SJCRH30 (cell line): Measurements from ENCODE around the gene DNAH10. TPM values are rescaled to one million over a fixed set of nuclear protein-coding genes. Genes with fewer than 3 reads are reported as not detected.

Experiments used
- DNase-seq, 2 experiments: peaks; one replicate each; pipeline ENCODE4 v3.0.0-alpha.2; 2015 to 2020
- H3K27ac ChIP-seq: fragments of 250-450 bp; sonication (Bioruptor Pico); 2 replicates; pipeline ENCODE4 v1.5.1; 2020; ENCODE audit warnings: mild to moderate bottlenecking, moderate library complexity
- H3K27me3 ChIP-seq: fragments of 250-450 bp; sonication (Bioruptor Pico); 2 replicates; pipeline ENCODE4 v1.5.1; 2020; ENCODE audit warnings: mild to moderate bottlenecking, moderate library complexity
- H3K36me3 ChIP-seq: fragments of 250-450 bp; sonication (Bioruptor Pico); 2 replicates; pipeline ENCODE4 v1.5.1; 2020; ENCODE audit warnings: mild to moderate bottlenecking, moderate library complexity
- H3K4me1 ChIP-seq: fragments of 250-450 bp; sonication (Bioruptor Pico); 2 replicates; pipeline ENCODE4 v1.5.1; 2020; ENCODE audit warnings: mild to moderate bottlenecking, moderate library complexity
- H3K4me3 ChIP-seq: fragments of 250-450 bp; sonication (Bioruptor Pico); 2 replicates; pipeline ENCODE4 v1.5.1; 2020; ENCODE audit warnings: mild to moderate bottlenecking, moderate library complexity
- H3K9me3 ChIP-seq: fragments of 250-450 bp; sonication (Bioruptor Pico); replicated peaks from 2 replicates; pipeline ENCODE4 v1.5.1; 2020; ENCODE audit warnings: mild to moderate bottlenecking, moderate library complexity
- total RNA-seq: library from RNA; depleted of rRNA; stranded (reverse); fragments of >200 nt; shearing (Covaris generic); gene quantifications from 2 replicates; pipeline ENCODE4 v1.2.3, GENCODE V29; 2014; rRNA removed

Gene DNAH10, protein sequence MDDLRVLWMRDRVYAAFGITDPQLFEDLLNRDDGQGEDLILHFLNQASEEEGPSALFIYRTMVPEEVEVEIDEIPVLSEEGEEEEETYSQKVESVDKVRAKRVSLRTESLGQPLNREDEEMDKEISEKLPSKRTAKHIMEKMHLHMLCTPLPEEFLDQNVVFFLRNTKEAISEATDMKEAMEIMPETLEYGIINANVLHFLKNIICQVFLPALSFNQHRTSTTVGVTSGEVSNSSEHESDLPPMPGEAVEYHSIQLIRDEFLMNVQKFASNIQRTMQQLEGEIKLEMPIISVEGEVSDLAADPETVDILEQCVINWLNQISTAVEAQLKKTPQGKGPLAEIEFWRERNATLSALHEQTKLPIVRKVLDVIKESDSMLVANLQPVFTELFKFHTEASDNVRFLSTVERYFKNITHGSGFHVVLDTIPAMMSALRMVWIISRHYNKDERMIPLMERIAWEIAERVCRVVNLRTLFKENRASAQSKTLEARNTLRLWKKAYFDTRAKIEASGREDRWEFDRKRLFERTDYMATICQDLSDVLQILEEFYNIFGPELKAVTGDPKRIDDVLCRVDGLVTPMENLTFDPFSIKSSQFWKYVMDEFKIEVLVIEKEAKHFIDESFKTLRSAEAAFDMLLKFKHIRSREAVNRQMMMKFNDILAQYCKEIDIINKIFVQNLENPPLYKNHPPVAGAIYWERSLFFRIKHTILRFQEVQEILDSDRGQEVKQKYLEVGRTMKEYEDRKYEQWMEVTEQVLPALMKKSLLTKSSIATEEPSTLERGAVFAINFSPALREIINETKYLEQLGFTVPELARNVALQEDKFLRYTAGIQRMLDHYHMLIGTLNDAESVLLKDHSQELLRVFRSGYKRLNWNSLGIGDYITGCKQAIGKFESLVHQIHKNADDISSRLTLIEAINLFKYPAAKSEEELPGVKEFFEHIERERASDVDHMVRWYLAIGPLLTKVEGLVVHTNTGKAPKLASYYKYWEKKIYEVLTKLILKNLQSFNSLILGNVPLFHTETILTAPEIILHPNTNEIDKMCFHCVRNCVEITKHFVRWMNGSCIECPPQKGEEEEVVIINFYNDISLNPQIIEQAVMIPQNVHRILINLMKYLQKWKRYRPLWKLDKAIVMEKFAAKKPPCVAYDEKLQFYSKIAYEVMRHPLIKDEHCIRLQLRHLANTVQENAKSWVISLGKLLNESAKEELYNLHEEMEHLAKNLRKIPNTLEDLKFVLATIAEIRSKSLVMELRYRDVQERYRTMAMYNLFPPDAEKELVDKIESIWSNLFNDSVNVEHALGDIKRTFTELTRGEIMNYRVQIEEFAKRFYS (N-terminal part only)
- total RNA-seq: 5.6 and 6.6 TPM in 2 replicates

DNA sequence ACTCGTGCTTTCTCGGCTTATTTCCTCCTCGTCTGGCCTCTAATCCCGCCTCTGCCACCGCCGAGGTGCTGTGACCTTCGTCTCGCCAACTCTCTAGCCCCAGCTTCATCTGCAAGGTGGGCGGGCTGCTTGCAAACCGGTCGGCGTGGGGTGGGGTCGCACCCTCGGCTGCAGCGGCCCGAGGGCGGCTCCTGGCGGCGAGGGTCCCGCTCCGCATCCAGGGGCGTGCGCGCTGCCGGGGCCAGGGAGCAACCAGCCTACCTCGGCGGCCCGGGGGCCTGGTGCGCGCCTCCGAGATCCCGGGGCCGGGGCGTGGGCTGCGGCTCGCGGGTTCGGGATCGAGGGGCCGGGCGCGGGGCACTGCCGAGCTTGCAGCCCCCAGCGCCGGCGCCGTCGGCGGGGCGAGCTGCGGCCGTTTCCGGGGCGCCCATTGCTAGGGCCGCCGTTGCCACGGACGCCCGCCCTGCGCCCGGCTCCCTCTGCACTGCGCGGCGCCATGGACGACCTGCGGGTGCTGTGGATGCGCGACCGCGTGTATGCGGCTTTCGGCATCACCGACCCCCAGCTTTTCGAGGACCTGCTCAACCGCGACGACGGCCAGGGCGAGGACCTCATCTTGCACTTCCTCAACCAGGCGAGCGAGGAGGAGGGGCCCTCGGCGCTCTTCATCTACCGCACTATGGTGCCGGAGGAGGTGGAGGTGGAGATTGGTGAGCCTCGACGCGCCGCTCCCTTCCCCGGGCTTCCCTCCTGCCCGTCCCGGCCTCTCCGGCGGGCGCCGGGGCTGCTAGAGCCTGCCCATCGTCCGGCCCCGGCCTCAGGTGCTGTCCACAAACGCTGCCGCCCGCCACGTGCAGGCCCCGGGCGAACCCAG, at the start of gene DNAH10:
DNAH10 (plus strand) TSS at position 461 of the 874 bp plus-strand sequence; CDS start at position 497, 36 bp downstream.
- Histone ChIP-seq H3K4me3 (no peak within 1 kb of the TSS), H3K4me1 (no peaks in the 10 kb centered on the region)

GRCh38 chr12:123712780-123713319, 49.3 kb upstream of the DNAH10 start:
- H3K4me3 ChIP-seq: peak overlapping the region; percentile 95
- no peaks in the 10 kb centered on the region for H3K27me3 ChIP-seq
- no peaks in the 10 kb centered on the region for H3K36me3 ChIP-seq
- no peaks in the 10 kb centered on the region for H3K4me1 ChIP-seq
- H3K27ac ChIP-seq: peak overlapping the region; percentile 58
- no peak for DNase-seq
- no peaks in the 10 kb centered on the region for H3K9me3 ChIP-seq

More for the DNA sequence above, at the start of gene DNAH10:
- no peak within 1 kb of the TSS for H3K27ac ChIP-seq
- DNase-seq: no peak
- no peaks in the 10 kb centered on the region for H3K9me3 ChIP-seq
- H3K36me3 ChIP-seq: peaks cover 15% of the 10 kb centered on the region
- no peaks in the 10 kb centered on the region for H3K27me3 ChIP-seq

- Histone ChIP-seq H3K36me3 (no peaks in the 10 kb centered on the region), H3K4me3 (peak overlapping the region; percentile 95), H3K4me1 (no peaks in the 10 kb centered on the region), H3K27ac (no peak overlapping the region), H3K27me3 (no peaks in the 10 kb centered on the region), H3K9me3 (no peaks in the 10 kb centered on the region)
- DNase-seq: no peak
These were observed 48.7 kb upstream of the DNAH10 start for GRCh38 chr12:123713398-123713797.

- no peak for DNase-seq
- no peaks in the 10 kb centered on the region for H3K36me3 ChIP-seq
- H3K4me3 ChIP-seq: no peak overlapping the region
These were observed 48.1 kb upstream of the DNAH10 start for GRCh38 chr12:123713823-123714585.

GRCh38 chr12:123715195-123715594, 46.9 kb upstream of the DNAH10 start:
- no peak for DNase-seq
- no peaks in the 10 kb centered on the region for H3K36me3 ChIP-seq
- H3K27me3 ChIP-seq: no peaks in the 10 kb centered on the region
- no peak overlapping the region for H3K4me3 ChIP-seq
- H3K27ac ChIP-seq: no peak overlapping the region
- H3K9me3 ChIP-seq: no peaks in the 10 kb centered on the region
- H3K4me1 ChIP-seq: no peaks in the 10 kb centered on the region

More at GRCh38 chr12:123713823-123714585, 48.1 kb upstream of the DNAH10 start:
- H3K4me1 ChIP-seq: no peaks in the 10 kb centered on the region
- no peak overlapping the region for H3K27ac ChIP-seq
- no peaks in the 10 kb centered on the region for H3K9me3 ChIP-seq
- H3K27me3 ChIP-seq: no peaks in the 10 kb centered on the region

DNA sequence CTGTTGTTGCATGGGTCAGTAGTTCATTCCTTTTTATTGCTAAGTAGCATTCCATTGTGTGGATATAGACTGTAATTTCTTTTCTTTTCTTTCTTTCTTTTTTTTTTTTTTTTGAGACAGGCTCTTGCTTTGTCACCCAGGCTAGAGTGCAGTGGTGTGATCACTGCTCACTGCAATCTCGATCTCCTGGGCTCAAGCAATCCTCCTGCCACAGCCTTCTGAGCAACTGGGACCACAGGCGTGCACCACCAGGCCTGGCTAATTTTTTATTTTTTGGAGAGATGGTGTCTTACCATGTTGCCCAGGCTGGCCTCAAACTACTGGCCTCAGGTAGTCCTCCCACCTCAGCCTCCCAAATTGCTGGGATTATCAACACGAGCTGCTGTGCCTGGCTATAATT, 44.8 kb upstream of the DNAH10 start:
- no peak for DNase-seq
- H3K4me3 ChIP-seq: no peak overlapping the region
- H3K27me3 ChIP-seq: no peaks in the 10 kb centered on the region
- no peaks in the 10 kb centered on the region for H3K9me3 ChIP-seq
- H3K36me3 ChIP-seq: no peaks in the 10 kb centered on the region; the same call in 1 of the 2 replicates
- H3K27ac ChIP-seq: no peak overlapping the region
- H3K4me1 ChIP-seq: no peaks in the 10 kb centered on the region; the same call in 1 of the 2 replicates

DNA sequence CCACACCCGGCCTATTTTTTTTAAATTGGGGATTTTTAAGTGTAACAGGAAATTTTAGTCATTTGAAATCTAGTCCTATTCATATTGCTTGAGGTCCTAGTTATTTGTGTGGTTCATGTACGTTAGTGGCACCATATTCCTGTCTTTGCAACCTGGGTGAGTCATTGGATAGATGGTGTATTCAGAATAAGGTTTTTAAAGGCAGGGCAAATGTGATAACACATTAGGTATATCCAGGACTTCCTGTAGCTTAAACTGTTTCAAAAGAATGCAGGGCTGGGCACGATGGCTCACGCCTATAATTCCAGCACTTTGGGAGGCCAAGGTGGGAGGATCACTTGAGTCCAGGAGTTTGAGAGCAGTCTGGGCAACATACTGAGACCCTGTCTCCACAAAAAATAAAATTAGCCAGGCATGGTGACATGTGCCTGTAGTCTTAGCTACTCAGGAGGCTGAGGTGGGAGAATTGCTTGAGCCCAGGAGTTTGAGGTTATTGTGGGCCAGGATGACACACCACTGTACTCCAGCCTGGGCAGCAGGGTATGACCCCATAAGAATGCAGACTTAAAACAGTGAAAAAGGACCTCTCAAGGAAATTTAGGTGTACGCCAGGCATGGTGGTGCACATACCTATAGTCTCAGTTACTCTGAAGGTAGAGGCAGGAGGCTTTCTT, 41.8 kb upstream of the DNAH10 start:
- no peak overlapping the region for H3K27ac ChIP-seq

GRCh38 chr12:123721245-123721644, 40.9 kb upstream of the DNAH10 start:
- DNase-seq: peak in 1 of 2 experiments; percentile 20
- no peaks in the 10 kb centered on the region for H3K9me3 ChIP-seq
- H3K4me1 ChIP-seq: no peaks in the 10 kb centered on the region; the same call in 1 of the 2 replicates

More for the DNA sequence above, 41.8 kb upstream of the DNAH10 start:
- DNase-seq: no peak
- Histone ChIP-seq H3K4me1 (no peaks in the 10 kb centered on the region; the same call in 1 of the 2 replicates), H3K4me3 (no peak overlapping the region), H3K9me3 (no peaks in the 10 kb centered on the region), H3K27me3 (no peaks in the 10 kb centered on the region), H3K36me3 (peaks cover 10% of the 10 kb centered on the region)

DNA sequence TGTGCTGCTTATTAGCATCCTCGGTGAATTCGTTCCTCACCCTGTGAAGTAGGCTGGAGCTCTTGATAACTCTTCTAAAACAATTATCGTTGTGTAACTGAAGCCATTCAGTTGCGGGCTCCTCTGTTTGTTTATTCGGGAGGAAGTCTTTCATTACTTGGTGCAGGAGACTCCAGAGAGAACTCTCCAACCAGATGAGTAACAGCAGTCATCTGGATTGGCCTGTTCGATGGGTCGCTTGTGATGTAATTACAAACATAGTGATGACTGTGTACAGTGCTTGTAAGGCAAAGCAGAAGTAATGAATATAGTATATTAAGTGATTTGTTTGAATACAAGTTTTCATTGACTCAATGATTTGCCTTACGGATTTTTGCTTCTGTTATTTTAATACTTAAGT, 39.1 kb upstream of the DNAH10 start:
- H3K27me3 ChIP-seq: no peaks in the 10 kb centered on the region
- peaks cover 25% of the 10 kb centered on the region for H3K36me3 ChIP-seq
- H3K4me1 ChIP-seq: no peaks in the 10 kb centered on the region; the same call in 1 of the 2 replicates
- no peaks in the 10 kb centered on the region for H3K9me3 ChIP-seq
- DNase-seq: no peak
- no peak overlapping the region for H3K4me3 ChIP-seq
- H3K27ac ChIP-seq: no peak overlapping the region

More at GRCh38 chr12:123721245-123721644, 40.9 kb upstream of the DNAH10 start:
- H3K36me3 ChIP-seq: peaks cover 15% of the 10 kb centered on the region
- H3K27ac ChIP-seq: no peak overlapping the region
- no peak overlapping the region for H3K4me3 ChIP-seq
- H3K27me3 ChIP-seq: no peaks in the 10 kb centered on the region

GRCh38 chr12:123723765-123724164, 38.3 kb upstream of the DNAH10 start:
- no peak for DNase-seq
- peaks cover 26% of the 10 kb centered on the region for H3K36me3 ChIP-seq
- no peak overlapping the region for H3K4me3 ChIP-seq
- no peak overlapping the region for H3K27ac ChIP-seq
- H3K4me1 ChIP-seq: no peaks in the 10 kb centered on the region; the same call in 1 of the 2 replicates
- no peaks in the 10 kb centered on the region for H3K9me3 ChIP-seq
- H3K27me3 ChIP-seq: no peaks in the 10 kb centered on the region

- Histone ChIP-seq H3K9me3 (no peaks in the 10 kb centered on the region), H3K36me3 (peaks cover 31% of the 10 kb centered on the region)
These were observed 35.9 kb upstream of the DNAH10 start for GRCh38 chr12:123726244-123726643.

DNA sequence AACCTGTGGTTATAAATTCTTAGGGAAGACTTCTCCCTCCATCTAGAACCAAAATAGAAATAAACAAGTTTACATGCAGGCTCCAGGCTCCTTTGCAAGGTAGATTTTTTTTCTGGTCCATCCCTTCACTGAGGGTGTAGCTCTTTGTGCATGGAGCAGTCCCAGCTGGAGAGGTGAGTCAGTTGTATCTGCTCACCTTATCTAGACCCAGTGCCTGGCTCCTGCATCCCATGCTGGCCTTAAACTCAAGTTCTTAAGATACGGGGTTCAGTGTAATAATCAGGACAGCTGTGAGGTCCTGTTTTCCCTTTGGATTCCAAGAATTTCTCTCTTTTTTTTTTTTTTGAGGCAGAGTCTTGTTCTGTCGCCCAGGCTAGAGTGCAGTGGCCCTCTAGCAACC, 35.1 kb upstream of the DNAH10 start:
- DNase-seq: no peak
- Histone ChIP-seq H3K4me1 (no peaks in the 10 kb centered on the region), H3K9me3 (no peaks in the 10 kb centered on the region), H3K27me3 (no peaks in the 10 kb centered on the region), H3K36me3 (peaks cover 33% of the 10 kb centered on the region), H3K27ac (no peak overlapping the region), H3K4me3 (no peak overlapping the region)

More at GRCh38 chr12:123726244-123726643, 35.9 kb upstream of the DNAH10 start:
- no peaks in the 10 kb centered on the region; the same call in 1 of the 2 replicates for H3K4me1 ChIP-seq
- no peak overlapping the region for H3K27ac ChIP-seq
- DNase-seq: no peak
- no peaks in the 10 kb centered on the region for H3K27me3 ChIP-seq
- no peak overlapping the region for H3K4me3 ChIP-seq
